ENCODE measurements around the gene BICRAL. TPM values are rescaled to one million over a fixed set of nuclear protein-coding genes. Genes with fewer than 3 reads are reported as not detected.

Gene BICRAL
- total and polyA plus RNA-seq, 9 of the 15 experiments (the other 6 are each of a cell fraction or from before 2014, with no cell fraction given), result 1.2 to 11.9 (median 5.6) TPM

- TF ChIP-seq CBFA2T3 (IDR thresholded peaks at IDR 0.05), result no peak
- TF ChIP-seq CBFB (CRISPR knock-in tag; IDR thresholded peaks at IDR 0.05), result peak; percentile 79; the same call in 1 of the 2 replicates
- no peak for TF ChIP-seq ZNF24 (IDR thresholded peaks at IDR 0.05)
- no peak for TF ChIP-seq CEBPZ (IDR thresholded peaks at IDR 0.05; ENCODE audit: borderline replicate concordance, low read depth, low read length)
- no peak for TF ChIP-seq TAF7 (tag; IDR thresholded peaks at IDR 0.05)
- no peak for TF ChIP-seq FOXA3 (CRISPR knock-in tag; conservative IDR thresholded peaks at IDR 0.05 in 1 of 2, IDR thresholded peaks at IDR 0.05 in 1 of 2)
- 0 out of 2 replicates have a peak, but pooled peaks have one; percentile 8 for TF ChIP-seq AFF4 (CRISPR knock-in tag; IDR thresholded peaks at IDR 0.05)
- no peak for TF ChIP-seq JUN (IDR thresholded peaks at IDR 0.05; ENCODE audit: borderline replicate concordance, low read depth, low read length)
- TF ChIP-seq JUN (CRISPR knock-in tag; IDR thresholded peaks at IDR 0.05; ENCODE audit: borderline replicate concordance), result no peak
- peak; percentile 38 for TF ChIP-seq TAF1 (IDR thresholded peaks at IDR 0.05; ENCODE audit: control insufficient read depth, extremely low read depth, insufficient read depth, low read length, severe bottlenecking)
- no peak for TF ChIP-seq ILK (tag; IDR thresholded peaks at IDR 0.05; ENCODE audit: borderline replicate concordance, low read depth)
- TF ChIP-seq MAZ (CRISPR knock-in tag; conservative IDR thresholded peaks at IDR 0.05 in 1 of 2, IDR thresholded peaks at IDR 0.05 in 1 of 2), result no peak
- TF ChIP-seq KLF10 (CRISPR knock-in tag; IDR thresholded peaks at IDR 0.05), result no peak
- no peak for TF ChIP-seq NFXL1 (CRISPR knock-in tag; IDR thresholded peaks at IDR 0.05)
- no peak for TF ChIP-seq KLF16 (IDR thresholded peaks at IDR 0.05)
- TF ChIP-seq TFAP4 (CRISPR knock-in tag; IDR thresholded peaks at IDR 0.05; ENCODE audit: borderline replicate concordance), result peak; percentile 90
- peak; percentile 13; the same call in 1 of the 2 replicates for TF ChIP-seq ZSCAN29 (IDR thresholded peaks at IDR 0.05)
- no peak for TF ChIP-seq ZKSCAN1 (IDR thresholded peaks at IDR 0.05; ENCODE audit: low read depth, low read length)
- no peak for TF ChIP-seq ZBTB2 (IDR thresholded peaks at IDR 0.05)
- TF ChIP-seq PHB2 (IDR thresholded peaks at IDR 0.05; ENCODE audit: low read depth), result no peak
These were observed 36.7 kb upstream of the BICRAL start (continued) for GRCh38 chr6:42745083-42745639.

Data from K562 (cell line).